GM21576 (cell line): ENCODE results near the gene SLCO1B3.

Experiments
- ATAC-seq: cut with Tn5 transposase; IDR thresholded peaks from one replicate; pipeline ENCODE4 v1.9.1; 2021; ENCODE audit warnings: mild to moderate bottlenecking, moderate library complexity; ENCODE audit not compliant: unreplicated experiment

Gene SLCO1B3

GRCh38 chr12:20883288-20883687, 72.8 kb downstream of the SLCO1B3 start:
- no peak for ATAC-seq

GRCh38 chr12:20885116-20885515, 74.6 kb downstream of the SLCO1B3 start:
- no peak for ATAC-seq

- ATAC-seq = no peak
These were observed 75.0 kb downstream of the SLCO1B3 start for GRCh38 chr12:20885552-20885951.

- ATAC-seq = no peak
These were observed 106.8 kb downstream of the SLCO1B3 start for GRCh38 chr12:20917269-20917668.

- ATAC-seq = no peak
These were observed 107.3 kb downstream of the SLCO1B3 start for GRCh38 chr12:20917819-20918218.

- no peak for ATAC-seq
These were observed 121.4 kb downstream of the SLCO1B3 start for GRCh38 chr12:20931894-20932293.

GRCh38 chr12:20946732-20947131, 136.2 kb downstream of the SLCO1B3 start:
- ATAC-seq = no peak

- peak; percentile 72 for ATAC-seq
These were observed 139.7 kb downstream of the SLCO1B3 start for GRCh38 chr12:20950248-20950647.

- no peak for ATAC-seq
These were observed 152.8 kb downstream of the SLCO1B3 start for GRCh38 chr12:20963303-20963702.

- ATAC-seq = no peak
These were observed 153.3 kb downstream of the SLCO1B3 start for GRCh38 chr12:20963762-20964161.
